Hepatocyte (in vitro differentiated cells): ENCODE measurements around the gene MFRP. TPM values are rescaled to one million over a fixed set of nuclear protein-coding genes. Genes with fewer than 3 reads are reported as not detected.

Source experiments
- DNase-seq: peaks from one replicate; pipeline ENCODE4 v3.0.0-alpha.2; 2016; ENCODE audit warnings: low spot score
- H2AFZ ChIP-seq: fragments of 200-600 bp; sonication (generic); 2 replicates; pipeline ENCODE4 v1.6.0; 2016; ENCODE audit warnings: antibody characterized with exemption, mild to moderate bottlenecking
- H3K27ac ChIP-seq: fragments of 200-600 bp; sonication (generic); 2 replicates; pipeline ENCODE4 v1.5.1; 2016; ENCODE audit warnings: mild to moderate bottlenecking
- H3K27me3 ChIP-seq: fragments of 200-600 bp; sonication (generic); 2 replicates; pipeline ENCODE4 v1.6.1; 2016
- H3K36me3 ChIP-seq: fragments of 200-600 bp; sonication (generic); replicated peaks from 2 replicates; pipeline ENCODE4 v1.5.1; 2016; ENCODE audit warnings: low read depth; ENCODE audit not compliant: insufficient read depth
- H3K4me1 ChIP-seq: fragments of 200-600 bp; sonication (generic); 2 replicates; pipeline ENCODE4 v1.5.1; 2016; ENCODE audit warnings: mild to moderate bottlenecking, moderate library complexity; ENCODE audit not compliant: insufficient read depth
- H3K4me2 ChIP-seq: fragments of 200-600 bp; sonication (generic); 2 replicates; pipeline ENCODE4 v1.6.0; 2016
- H3K4me3 ChIP-seq: fragments of 200-600 bp; sonication (generic); 2 replicates; pipeline ENCODE4 v1.5.1; 2016; ENCODE audit warnings: mild to moderate bottlenecking
- H3K79me2 ChIP-seq: fragments of 200-600 bp; sonication (generic); 2 replicates; pipeline ENCODE4 v1.6.0; 2017; ENCODE audit warnings: mild to moderate bottlenecking
- H3K9me2 ChIP-seq: fragments of 200-600 bp; sonication (generic); replicated peaks from 2 replicates; pipeline ENCODE4 v1.6.0; 2017; ENCODE audit warnings: mild to moderate bottlenecking; ENCODE audit not compliant: insufficient read depth
- H3K9me3 ChIP-seq: fragments of 200-600 bp; sonication (generic); 2 replicates; pipeline ENCODE4 v1.5.1; 2016; ENCODE audit warnings: low read depth, mild to moderate bottlenecking
- H4K20me1 ChIP-seq: fragments of 200-600 bp; sonication (generic); 2 replicates; pipeline ENCODE4 v1.6.0; 2016; ENCODE audit warnings: mild to moderate bottlenecking; ENCODE audit not compliant: insufficient read depth, poor library complexity, severe bottlenecking
- EZH2 ChIP-seq: fragments of 200-600 bp; sonication (generic); IDR thresholded peaks from 2 replicates; pipeline ENCODE4 v1.6.1; 2016; ENCODE audit warnings: antibody characterized with exemption, mild to moderate bottlenecking, borderline replicate concordance
- EZH2phosphoT487 ChIP-seq: fragments of 200-600 bp; sonication (generic); IDR thresholded peaks from one replicate; pipeline ENCODE4 v1.6.1; 2018; ENCODE audit warnings: antibody characterized with exemption, mild to moderate bottlenecking, low read depth, moderate library complexity; ENCODE audit not compliant: unreplicated experiment, severe bottlenecking
- WGBS: methylation state at CpG from one replicate; pipeline ENCODE4 v1.1.6; 2016; ENCODE audit warnings: low lambda C conversion rate; ENCODE audit errors: missing lambda C conversion rate; 5-methylcytosine and 5-hydroxymethylcytosine counted together
- polyA plus RNA-seq: library from polyadenylated mRNA; unstranded; fragments of >200 nt; fragmentation: Nextera tagmentation; extraction: Ambion mirVana; gene quantifications from 2 replicates; pipeline ENCODE4 v1.2.1, GENCODE V29; 2016
- total RNA-seq: library from RNA; depleted of rRNA; stranded (reverse); fragments of >200 nt; gene quantifications from 2 replicates; pipeline ENCODE4 v1.2.3, GENCODE V29; 2014
- TF ChIP-seq, protein P1 (sequence below): fragments of 200-600 bp; sonication (generic); IDR thresholded peaks from 2 replicates; pipeline ENCODE4 v1.5.1; 2016; ENCODE audit warnings: antibody characterized with exemption, mild to moderate bottlenecking; ENCODE audit not compliant: poor library complexity

MFRP gene
- total and polyA plus RNA-seq, 2 experiments from 2014 or later, result not detected

DNA sequence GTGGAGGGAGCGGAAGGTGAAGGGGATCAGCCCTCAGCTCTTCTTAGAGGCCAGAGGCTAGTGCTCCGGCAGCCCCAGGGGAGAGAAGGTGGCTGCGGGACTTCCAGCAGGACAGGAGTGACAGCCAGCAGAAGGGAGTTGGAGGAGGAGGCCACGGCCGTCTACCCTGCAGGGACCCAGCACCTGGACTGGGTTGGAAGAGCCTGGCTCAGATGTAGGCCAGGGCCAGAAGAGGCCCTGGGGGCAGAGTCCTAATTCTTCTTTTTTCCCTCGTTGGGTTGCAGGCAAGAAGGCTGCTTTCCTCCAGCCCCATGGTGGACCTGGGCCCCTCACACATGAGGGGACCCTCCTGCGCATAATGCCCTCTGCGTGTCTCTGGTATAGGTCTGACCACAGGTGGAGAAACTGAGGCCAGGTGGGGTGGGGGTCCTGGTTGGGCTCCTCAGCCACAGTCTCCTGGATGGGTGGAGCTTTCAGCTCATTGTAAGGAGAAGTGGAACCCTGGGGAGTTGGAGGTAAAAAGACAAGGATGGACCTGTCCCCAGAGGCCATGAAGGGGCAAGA lies 27.3 kb downstream of the MFRP start:
- Histone ChIP-seq H4K20me1 (no peaks in the 10 kb centered on the region), H3K4me2 (no peak overlapping the region), H3K36me3 (no peaks in the 10 kb centered on the region), H3K79me2 (no peaks in the 10 kb centered on the region), H3K9me3 (no peaks in the 10 kb centered on the region), H3K4me3 (no peak overlapping the region), H3K27me3 (peaks cover 40% of the 10 kb centered on the region), H3K27ac (no peak overlapping the region), H2AFZ (no peak overlapping the region), H3K9me2 (no peaks in the 10 kb centered on the region), H3K4me1 (peaks cover 31% of the 10 kb centered on the region)
- TF ChIP-seq, protein P1, sequence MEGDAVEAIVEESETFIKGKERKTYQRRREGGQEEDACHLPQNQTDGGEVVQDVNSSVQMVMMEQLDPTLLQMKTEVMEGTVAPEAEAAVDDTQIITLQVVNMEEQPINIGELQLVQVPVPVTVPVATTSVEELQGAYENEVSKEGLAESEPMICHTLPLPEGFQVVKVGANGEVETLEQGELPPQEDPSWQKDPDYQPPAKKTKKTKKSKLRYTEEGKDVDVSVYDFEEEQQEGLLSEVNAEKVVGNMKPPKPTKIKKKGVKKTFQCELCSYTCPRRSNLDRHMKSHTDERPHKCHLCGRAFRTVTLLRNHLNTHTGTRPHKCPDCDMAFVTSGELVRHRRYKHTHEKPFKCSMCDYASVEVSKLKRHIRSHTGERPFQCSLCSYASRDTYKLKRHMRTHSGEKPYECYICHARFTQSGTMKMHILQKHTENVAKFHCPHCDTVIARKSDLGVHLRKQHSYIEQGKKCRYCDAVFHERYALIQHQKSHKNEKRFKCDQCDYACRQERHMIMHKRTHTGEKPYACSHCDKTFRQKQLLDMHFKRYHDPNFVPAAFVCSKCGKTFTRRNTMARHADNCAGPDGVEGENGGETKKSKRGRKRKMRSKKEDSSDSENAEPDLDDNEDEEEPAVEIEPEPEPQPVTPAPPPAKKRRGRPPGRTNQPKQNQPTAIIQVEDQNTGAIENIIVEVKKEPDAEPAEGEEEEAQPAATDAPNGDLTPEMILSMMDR, result no peak
- TF ChIP-seq EZH2phosphoT487 (no peak), EZH2 (no peak)
- WGBS, result 88% methylated on average over 8 of the region's 8 CpGs
- DNase-seq, result no peak

DNA sequence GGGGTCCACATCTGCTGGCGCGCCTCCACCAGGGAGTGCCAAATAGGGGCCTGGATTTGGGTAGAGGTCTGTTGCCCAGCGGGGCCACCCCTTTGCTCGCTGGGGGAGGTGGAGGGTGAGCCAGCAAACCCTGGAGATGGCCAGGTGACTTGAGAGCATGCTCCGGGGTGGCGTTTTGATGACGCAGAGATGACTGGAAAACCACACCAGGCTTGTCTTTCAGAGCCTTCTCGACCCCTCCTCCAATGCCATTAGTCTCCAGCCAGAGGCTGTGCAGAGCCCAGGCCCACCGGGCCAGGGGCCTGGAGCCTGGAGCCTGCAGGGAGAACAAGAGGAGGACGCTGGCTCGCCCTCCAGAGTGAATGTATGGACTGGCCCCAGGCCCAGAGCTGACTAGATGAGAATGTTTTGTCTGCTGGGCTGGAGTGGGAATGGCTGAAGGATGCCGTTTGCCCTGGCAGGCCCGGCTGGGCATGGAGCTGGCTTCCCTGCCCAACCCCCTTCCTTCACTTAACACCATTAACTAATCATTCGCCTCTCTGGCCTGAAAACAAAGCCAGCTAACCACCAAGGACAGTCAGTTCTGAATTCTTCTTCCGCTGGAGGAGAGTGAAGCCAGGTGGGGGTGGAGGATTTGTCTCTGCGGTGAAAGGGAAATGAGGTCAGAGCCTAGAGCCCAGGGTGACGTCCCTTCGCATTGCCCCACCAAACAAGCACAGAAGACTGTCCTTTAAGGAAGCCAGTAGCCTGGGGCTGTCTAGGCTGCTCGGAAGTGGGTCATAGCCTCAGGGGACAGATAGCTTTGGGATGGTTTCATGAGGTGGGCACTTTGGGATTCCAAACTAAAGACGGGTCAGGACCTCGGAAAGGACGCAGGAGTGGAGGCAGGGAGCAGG lies 28.0 kb downstream of the MFRP start:
- H3K4me1 ChIP-seq, result peaks cover 31% of the 10 kb centered on the region
- no peaks in the 10 kb centered on the region for H3K36me3 ChIP-seq
- WGBS, result 69% methylated on average over 22 of the region's 22 CpGs
- H3K4me2 ChIP-seq, result no peak overlapping the region
- H3K27ac ChIP-seq, result no peak overlapping the region
- DNase-seq, result no peak
- no peak overlapping the region for H2AFZ ChIP-seq
- H3K27me3 ChIP-seq, result peaks cover 42% of the 10 kb centered on the region
- H3K4me3 ChIP-seq, result no peak overlapping the region
- no peak for TF ChIP-seq EZH2phosphoT487
- TF ChIP-seq EZH2, result no peak
- TF ChIP-seq, protein P1, result no peak
- H4K20me1 ChIP-seq, result no peaks in the 10 kb centered on the region
- no peaks in the 10 kb centered on the region for H3K79me2 ChIP-seq
- no peaks in the 10 kb centered on the region for H3K9me2 ChIP-seq
- H3K9me3 ChIP-seq, result no peaks in the 10 kb centered on the region

DNA sequence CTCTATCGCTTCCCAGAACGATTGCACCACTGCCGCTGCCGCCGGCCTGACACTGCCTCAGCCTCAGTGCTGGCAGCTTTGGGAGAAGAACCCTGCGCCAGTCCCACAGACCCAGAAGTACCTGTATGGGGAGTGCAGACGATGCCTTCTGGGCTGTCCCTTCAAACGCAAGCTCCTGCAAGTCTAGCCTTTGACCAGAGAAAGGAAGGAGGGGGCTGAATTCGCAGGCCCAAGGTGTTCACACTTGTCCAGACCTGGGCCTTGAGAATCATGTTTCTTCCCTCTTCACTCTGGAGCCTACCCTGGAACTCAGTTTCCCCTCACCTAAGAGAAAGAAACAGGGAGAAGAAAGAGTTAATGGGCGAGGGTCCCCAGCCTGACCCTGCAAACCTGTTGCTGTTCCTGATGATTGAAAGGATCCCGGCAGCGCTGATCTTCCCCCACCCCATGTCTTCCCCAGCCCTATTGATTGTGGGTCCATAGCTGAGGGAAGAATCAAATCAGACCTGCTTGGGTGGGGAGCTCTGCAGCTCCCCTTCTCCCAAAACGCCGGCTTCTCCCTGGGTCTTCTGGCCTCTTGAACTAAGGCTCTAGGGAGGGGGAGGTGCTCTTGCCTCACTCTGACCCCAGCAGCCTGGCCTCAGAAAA lies 28.8 kb downstream of the MFRP start:
- 61% methylated on average over 14 of the region's 14 CpGs for WGBS
- Histone ChIP-seq H4K20me1 (no peaks in the 10 kb centered on the region), H3K4me2 (peak overlapping the region; percentile 96), H3K4me1 (peaks cover 31% of the 10 kb centered on the region), H2AFZ (no peak overlapping the region), H3K27ac (no peak overlapping the region), H3K79me2 (no peaks in the 10 kb centered on the region), H3K9me3 (no peaks in the 10 kb centered on the region), H3K27me3 (peaks cover 42% of the 10 kb centered on the region), H3K36me3 (no peaks in the 10 kb centered on the region), H3K4me3 (no peak overlapping the region), H3K9me2 (no peaks in the 10 kb centered on the region)
- DNase-seq, result no peak
- TF ChIP-seq, protein P1, result no peak
- no peak for TF ChIP-seq EZH2phosphoT487
- no peak for TF ChIP-seq EZH2
